HG02870 (cell line): ENCODE measurements around the gene CACNA1D.
"Not testable (repeated sequence)": the region's sequence is repeated elsewhere in the genome, so short reads cannot be mapped to it uniquely, and the experiment has no call there.

Experiments
- ATAC-seq: cut with Tn5 transposase; IDR thresholded peaks from one replicate; pipeline ENCODE4 v1.9.1; 2021; ENCODE audit warnings: mild to moderate bottlenecking, moderate library complexity; ENCODE audit not compliant: unreplicated experiment

The CACNA1D gene

GRCh38 chr3:53570709-53571108, 76.3 kb downstream of the CACNA1D start:
- no peak for ATAC-seq

GRCh38 chr3:53571264-53571663, 76.9 kb downstream of the CACNA1D start:
- no peak for ATAC-seq

GRCh38 chr3:53572184-53572583, 77.8 kb downstream of the CACNA1D start:
- ATAC-seq: not testable (repeated sequence)

GRCh38 chr3:53577506-53577905, 83.1 kb downstream of the CACNA1D start:
- ATAC-seq: no peak

GRCh38 chr3:53579636-53580035, 85.2 kb downstream of the CACNA1D start:
- no peak for ATAC-seq

GRCh38 chr3:53581671-53582070, 87.3 kb downstream of the CACNA1D start:
- no peak for ATAC-seq

GRCh38 chr3:53583161-53583690, 88.8 kb downstream of the CACNA1D start:
- no peak for ATAC-seq

GRCh38 chr3:53585049-53585448, 90.6 kb downstream of the CACNA1D start:
- ATAC-seq: no peak

GRCh38 chr3:53585627-53586026, 91.2 kb downstream of the CACNA1D start:
- no peak for ATAC-seq

- ATAC-seq: no peak
Measured at GRCh38 chr3:53588122-53588521, 93.7 kb downstream of the CACNA1D start.

GRCh38 chr3:53589201-53589600, 94.8 kb downstream of the CACNA1D start:
- ATAC-seq: no peak

- no peak for ATAC-seq
Measured at GRCh38 chr3:53589806-53590205, 95.4 kb downstream of the CACNA1D start.

GRCh38 chr3:53590606-53591005, 96.2 kb downstream of the CACNA1D start:
- ATAC-seq: no peak

GRCh38 chr3:53591646-53592045, 97.2 kb downstream of the CACNA1D start:
- no peak for ATAC-seq

- no peak for ATAC-seq
Measured at GRCh38 chr3:53592862-53593261, 98.5 kb downstream of the CACNA1D start.

- no peak for ATAC-seq
Measured at GRCh38 chr3:53593611-53594010, 99.2 kb downstream of the CACNA1D start.

- ATAC-seq: no peak
Measured at GRCh38 chr3:53594276-53594675, 99.9 kb downstream of the CACNA1D start.

- ATAC-seq: no peak
Measured at GRCh38 chr3:53595660-53596059, 101.2 kb downstream of the CACNA1D start.

- no peak for ATAC-seq
Measured at GRCh38 chr3:53597136-53597915, 102.9 kb downstream of the CACNA1D start.

- ATAC-seq: no peak
Measured at GRCh38 chr3:53599771-53600170, 105.4 kb downstream of the CACNA1D start.

- ATAC-seq: no peak
Measured at GRCh38 chr3:53602866-53603265, 108.5 kb downstream of the CACNA1D start.

- ATAC-seq: no peak
Measured at GRCh38 chr3:53604232-53604631, 109.8 kb downstream of the CACNA1D start.

- ATAC-seq: no peak
Measured at GRCh38 chr3:53606793-53607192, 112.4 kb downstream of the CACNA1D start.
